GM19239 (cell line): ENCODE results near the gene NDUFAF3.

Source experiments
- DNase-seq: peaks from one replicate; pipeline ENCODE4 v3.0.0; 2011; ENCODE audit warnings: low spot score; ENCODE audit not compliant: insufficient read length
- FAIRE-seq: peaks from 2 replicates; lab custom pipeline; 2011; peaks lifted over from hg19 to GRCh38; lab: Jason Lieb, UNC

Gene NDUFAF3

GRCh38 chr3:49030321-49030720 lies 8.4 kb downstream of the NDUFAF3 start:
- FAIRE-seq, result no peak

GRCh38 chr3:49032646-49033304 lies 10.9 kb downstream of the NDUFAF3 start:
- no peak for DNase-seq
- FAIRE-seq, result no peak

More at GRCh38 chr3:49030321-49030720, 8.4 kb downstream of the NDUFAF3 start:
- DNase-seq, result no peak

- no peak for FAIRE-seq
- DNase-seq, result no peak
Observed at GRCh38 chr3:49034650-49035049, 12.7 kb downstream of the NDUFAF3 start.

- no peak for FAIRE-seq
- DNase-seq, result no peak
Observed at GRCh38 chr3:49035281-49035680, 13.4 kb downstream of the NDUFAF3 start.

- DNase-seq (no peak), FAIRE-seq (no peak)
Observed at GRCh38 chr3:49053543-49053942, 31.6 kb downstream of the NDUFAF3 start.

- no peak for FAIRE-seq
Observed at GRCh38 chr3:49054344-49054862, 32.5 kb downstream of the NDUFAF3 start.

GRCh38 chr3:49057268-49057667 lies 35.3 kb downstream of the NDUFAF3 start:
- FAIRE-seq (no peak), DNase-seq (no peak)

More at GRCh38 chr3:49054344-49054862, 32.5 kb downstream of the NDUFAF3 start:
- no peak for DNase-seq

- no peak for DNase-seq
- FAIRE-seq, result no peak
Observed at GRCh38 chr3:49058011-49058410, 36.1 kb downstream of the NDUFAF3 start.
